H9 (cell line): ENCODE measurements around the gene PGF. TPM values are rescaled to one million over a fixed set of nuclear protein-coding genes. Genes with fewer than 3 reads are reported as not detected.

ENCODE experiments used
- DNase-seq: peaks from one replicate; pipeline ENCODE4 v3.0.0-alpha.2; 2017
- H2AFZ ChIP-seq: one replicate; pipeline ENCODE4 v1.6.1; 2013; ENCODE audit warnings: mild to moderate bottlenecking, low read length, control low read depth, moderate library complexity
- H2AK5ac ChIP-seq: 2 replicates; pipeline ENCODE4 v1.6.1; 2013; ENCODE audit warnings: low read length, control low read depth, mixed read lengths; ENCODE audit not compliant: insufficient read length
- H2BK120ac ChIP-seq: one replicate; pipeline ENCODE4 v1.6.1; 2013; ENCODE audit warnings: low read depth, mild to moderate bottlenecking, low read length, control low read depth, inconsistent platforms; ENCODE audit not compliant: poor library complexity, severe bottlenecking
- H2BK12ac ChIP-seq: 2 replicates; pipeline ENCODE4 v1.6.1; 2013; ENCODE audit warnings: low read length, control low read depth, mixed read lengths, low read depth; ENCODE audit not compliant: insufficient read length
- H2BK15ac ChIP-seq: 2 replicates; pipeline ENCODE4 v1.6.1; 2013; ENCODE audit warnings: low read depth, low read length, control low read depth
- H2BK20ac ChIP-seq: one replicate; pipeline ENCODE4 v1.6.1; 2013; ENCODE audit warnings: low read depth, mild to moderate bottlenecking, low read length, control low read depth, inconsistent platforms; ENCODE audit not compliant: poor library complexity, severe bottlenecking
- H2BK5ac ChIP-seq: 2 replicates; pipeline ENCODE4 v1.6.1; 2013; ENCODE audit warnings: low read length, control low read depth, mixed read lengths; ENCODE audit not compliant: insufficient read length
- H3K14ac ChIP-seq: 2 replicates; pipeline ENCODE4 v1.6.1; 2013; ENCODE audit warnings: low read length, control low read depth; ENCODE audit not compliant: insufficient read depth
- H3K18ac ChIP-seq: 2 replicates; pipeline ENCODE4 v1.6.1; 2013; ENCODE audit warnings: low read depth, mild to moderate bottlenecking, mixed read lengths, low read length, control low read depth; ENCODE audit not compliant: insufficient read length
- H3K23ac ChIP-seq: 2 replicates; pipeline ENCODE4 v1.6.1; 2013; ENCODE audit warnings: low read length, control low read depth, mixed read lengths, low read depth; ENCODE audit not compliant: insufficient read length
- H3K23me2 ChIP-seq: 2 replicates; pipeline ENCODE4 v1.6.1; 2013; ENCODE audit warnings: low read depth, mild to moderate bottlenecking, mixed read lengths, low read length, control low read depth; ENCODE audit not compliant: insufficient read length, poor library complexity, severe bottlenecking
- H3K27ac ChIP-seq: 2 replicates; pipeline ENCODE4 v1.5.1; 2013; ENCODE audit warnings: low read length, control low read depth, mixed read lengths, low read depth; ENCODE audit not compliant: insufficient read length
- H3K27me3 ChIP-seq: 2 replicates; pipeline ENCODE4 v1.6.1; 2013; ENCODE audit warnings: low read length, control low read depth, inconsistent platforms; ENCODE audit not compliant: insufficient read depth
- H3K4ac ChIP-seq: 2 replicates; pipeline ENCODE4 v1.6.1; 2013; ENCODE audit warnings: low read depth, mild to moderate bottlenecking, control low read depth, inconsistent platforms, low read length, moderate library complexity
- H3K4me1 ChIP-seq: 2 replicates; pipeline ENCODE4 v1.6.1; 2013; ENCODE audit warnings: low read length, control low read depth, inconsistent platforms; ENCODE audit not compliant: insufficient read depth
- H3K4me2 ChIP-seq: 2 replicates; pipeline ENCODE4 v1.6.1; 2013; ENCODE audit warnings: low read length, control low read depth, mixed read lengths; ENCODE audit not compliant: insufficient read length, insufficient read depth
- H3K56ac ChIP-seq: 2 replicates; pipeline ENCODE4 v1.6.1; 2013; ENCODE audit warnings: low read depth, mild to moderate bottlenecking, mixed read lengths, low read length, control low read depth; ENCODE audit not compliant: insufficient read length
- H3K79me1 ChIP-seq: 2 replicates; pipeline ENCODE4 v1.6.1; 2013; ENCODE audit warnings: low read depth, mild to moderate bottlenecking, moderate library complexity, low read length, control low read depth, inconsistent platforms; ENCODE audit not compliant: insufficient read depth, poor library complexity, severe bottlenecking
- H3K79me2 ChIP-seq: 2 replicates; pipeline ENCODE4 v1.6.1; 2013; ENCODE audit warnings: low read length, control low read depth, inconsistent platforms; ENCODE audit not compliant: insufficient read depth
- H3K9ac ChIP-seq: 2 replicates; pipeline ENCODE4 v1.6.1; 2013; ENCODE audit warnings: low read length, control low read depth, mixed read lengths; ENCODE audit not compliant: insufficient read length; ENCODE audit errors: extremely low read depth
- H3K9me3 ChIP-seq: one replicate; pipeline ENCODE4 v1.6.1; 2013; ENCODE audit warnings: low read depth, low read length, inconsistent platforms; ENCODE audit not compliant: control insufficient read depth
- H3T11ph ChIP-seq: one replicate; pipeline ENCODE4 v1.6.1; 2013; ENCODE audit warnings: mild to moderate bottlenecking, low read length, control low read depth, inconsistent platforms
- H4K20me1 ChIP-seq: one replicate; pipeline ENCODE4 v1.6.1; 2013; ENCODE audit not compliant: control insufficient read depth, insufficient read length, insufficient read depth
- H4K5ac ChIP-seq: 2 replicates; pipeline ENCODE4 v1.6.1; 2013; ENCODE audit warnings: low read depth, mild to moderate bottlenecking, mixed read lengths, low read length, control low read depth; ENCODE audit not compliant: insufficient read length
- H4K8ac ChIP-seq: replicated peaks from 2 replicates; pipeline ENCODE4 v1.6.1; 2013; ENCODE audit warnings: low read length, control low read depth, mixed read lengths, low read depth; ENCODE audit not compliant: insufficient read length
- H4K91ac ChIP-seq: 2 replicates; pipeline ENCODE4 v1.6.1; 2013; ENCODE audit warnings: low read depth, mild to moderate bottlenecking, moderate library complexity, mixed read lengths, low read length, control low read depth; ENCODE audit not compliant: insufficient read length
- H3K27ac Mint-ChIP-seq, 3 experiments: 2 replicates in 2 of 3; 3 replicates in 1 of 3; pipeline ENCODE4 v1.8.0; 2020 to 2021; ENCODE audit warnings: mixed read lengths in 3 of 3, mild to moderate bottlenecking in 1 of 3, moderate library complexity in 1 of 3
- H3K27me3 Mint-ChIP-seq: 2 replicates; pipeline ENCODE4 v1.8.0; 2021; ENCODE audit warnings: low read depth, mild to moderate bottlenecking, moderate library complexity, mixed read lengths
- H3K36me3 Mint-ChIP-seq, 3 experiments: 2 replicates in 2 of 3; 3 replicates in 1 of 3; pipeline ENCODE4 v1.8.0; 2020 to 2021; ENCODE audit warnings: low read depth in 3 of 3, mixed read lengths in 3 of 3; ENCODE audit not compliant: insufficient read depth in 1 of 3
- H3K4me1 Mint-ChIP-seq, 2 experiments: 2 replicates each; pipeline ENCODE4 v1.8.0; 2020; ENCODE audit warnings: mixed read lengths in 2 of 2
- H3K4me3 Mint-ChIP-seq, 2 experiments: 2 replicates in 1 of 2; 3 replicates in 1 of 2; pipeline ENCODE4 v1.8.0; 2020 to 2021; ENCODE audit warnings: mild to moderate bottlenecking in 2 of 2, mixed read lengths in 2 of 2, moderate library complexity in 1 of 2
- H3K9me3 Mint-ChIP-seq, 2 experiments: 2 replicates in 1 of 2; 3 replicates in 1 of 2; pipeline ENCODE4 v1.8.0; 2020; ENCODE audit warnings: mild to moderate bottlenecking in 2 of 2, mixed read lengths in 2 of 2, moderate library complexity in 1 of 2
- CTCF ChIP-seq: fragments of 200-600 bp; sonication (generic); conservative IDR thresholded peaks from 3 replicates; pipeline ENCODE4 v1.8.0; 2021; ENCODE audit warnings: antibody characterized with exemption, mild to moderate bottlenecking
- WGBS: extraction: QIAGEN DNeasy Blood & Tissue Kit; methylation state at CpG from one replicate; pipeline ENCODE4 v1.1.7; 2013; ENCODE audit warnings: missing lambda C conversion rate, low lambda C conversion rate, mixed read lengths; ENCODE audit not compliant: insufficient read length; ENCODE audit errors: extremely low coverage; 5-methylcytosine and 5-hydroxymethylcytosine counted together
- total RNA-seq: library from RNA; stranded (reverse); gene quantifications from 2 replicates; pipeline ENCODE4 v1.2.1, GENCODE V29; 2021

The PGF gene
- total RNA-seq, 1 experiment from 2014 or later = 2.3 TPM

DNA sequence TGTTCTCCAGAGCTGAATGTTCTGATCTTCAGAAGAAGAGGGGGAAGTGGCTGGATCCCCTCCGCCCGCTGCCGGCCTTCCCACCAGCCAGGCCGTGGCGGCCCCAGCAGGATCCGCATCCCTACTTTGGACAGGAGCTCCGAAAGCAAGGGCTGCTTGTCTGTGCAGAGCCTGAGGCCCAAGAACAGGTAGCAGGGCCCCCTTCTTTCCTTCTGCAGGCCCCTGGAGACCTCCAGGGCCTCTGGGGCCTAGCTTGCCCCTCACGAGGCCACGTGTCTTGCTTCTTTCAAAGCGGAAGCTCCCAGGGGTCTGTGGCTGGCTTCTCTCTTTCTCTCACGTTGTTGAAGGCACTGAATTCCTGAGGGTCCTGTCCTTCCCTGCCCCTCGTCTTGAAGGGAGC, 13.2 kb downstream of the PGF start:
- Histone ChIP-seq H3K4me1 (no peaks in the 10 kb centered on the region), H4K8ac (no peak overlapping the region), H4K5ac (no peak overlapping the region), H3K18ac (no peak overlapping the region), H3K23ac (no peak overlapping the region), H3K9me3 (no peaks in the 10 kb centered on the region), H2BK12ac (no peak overlapping the region), H3K56ac (no peak overlapping the region), H3K4me2 (no peak overlapping the region), H2BK120ac (no peak overlapping the region), H3K23me2 (no peaks in the 10 kb centered on the region), H2AFZ (no peak overlapping the region), H3K4ac (no peak overlapping the region), H2BK20ac (no peak overlapping the region), H3K9ac (no peak overlapping the region), H3K27me3 (no peaks in the 10 kb centered on the region), H3K27ac (no peak overlapping the region), H4K20me1 (peaks cover under 1% of the 10 kb centered on the region), H4K91ac (no peak overlapping the region), H3T11ph (no peak overlapping the region), H3K14ac (no peak overlapping the region), H2BK5ac (no peak overlapping the region), H3K79me2 (no peaks in the 10 kb centered on the region), H2BK15ac (no peak overlapping the region), H2AK5ac (no peak overlapping the region), H3K79me1 (no peaks in the 10 kb centered on the region)
- Mint-ChIP-seq H3K4me3 (no peak overlapping the region), H3K4me1 (peaks cover 5 to 18% of the 10 kb centered on the region in 2 experiments), H3K27ac (peak overlapping the region in 2 of 3 experiments; percentile 58 to 68; a peak in 3 of 7 replicates), H3K9me3 (no peaks in the 10 kb centered on the region), H3K36me3 (no peaks in the 10 kb centered on the region), H3K27me3 (no peaks in the 10 kb centered on the region; the same call in 1 of the 2 replicates)
- WGBS = no CpG with 5 or more reads among the region's 12 CpGs
- no peak for DNase-seq
- TF ChIP-seq CTCF = no peak
